SIG-M5 (cell line): ENCODE results near the gene CHI3L1.

Source experiments
- DNase-seq: peaks from one replicate; lab custom pipeline; 2025; lab: John Stamatoyannopoulos, UW

CHI3L1 gene

GRCh38 chr1:203167913-203168200 is 18.6 kb downstream of the CHI3L1 start:
- no peak for DNase-seq

- no peak for DNase-seq
Measured at GRCh38 chr1:203167026-203167912, 19.2 kb downstream of the CHI3L1 start.

DNA sequence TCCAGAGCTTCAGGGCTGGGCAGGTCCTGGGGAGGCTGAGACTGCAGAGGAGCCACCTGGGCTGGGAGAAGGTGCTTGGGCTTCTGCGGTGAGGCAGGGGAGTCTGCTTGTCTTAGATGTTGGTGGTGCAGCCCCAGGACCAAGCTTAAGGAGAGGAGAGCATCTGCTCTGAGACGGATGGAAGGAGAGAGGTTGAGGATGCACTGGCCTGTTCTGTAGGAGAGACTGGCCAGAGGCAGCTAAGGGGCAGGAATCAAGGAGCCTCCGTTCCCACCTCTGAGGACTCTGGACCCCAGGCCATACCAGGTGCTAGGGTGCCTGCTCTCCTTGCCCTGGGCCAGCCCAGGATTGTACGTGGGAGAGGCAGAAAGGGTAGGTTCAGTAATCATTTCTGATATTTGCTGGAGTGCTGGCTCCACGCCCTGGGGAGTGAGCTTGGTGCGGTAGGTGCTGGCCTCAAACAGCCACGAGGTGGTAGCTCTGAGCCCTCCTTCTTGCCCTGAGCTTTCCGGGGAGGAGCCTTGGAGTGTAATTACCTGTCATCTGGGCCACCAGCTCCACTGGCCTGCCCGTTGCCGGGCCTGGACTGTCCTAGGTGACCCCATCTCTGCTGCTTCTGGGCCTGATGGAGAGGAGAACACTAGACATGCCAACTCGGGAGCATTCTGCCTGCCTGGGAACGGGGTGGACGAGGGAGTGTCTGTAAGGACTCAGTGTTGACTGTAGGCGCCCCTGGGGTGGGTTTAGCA is 20.1 kb downstream of the CHI3L1 start:
- no peak for DNase-seq

DNA sequence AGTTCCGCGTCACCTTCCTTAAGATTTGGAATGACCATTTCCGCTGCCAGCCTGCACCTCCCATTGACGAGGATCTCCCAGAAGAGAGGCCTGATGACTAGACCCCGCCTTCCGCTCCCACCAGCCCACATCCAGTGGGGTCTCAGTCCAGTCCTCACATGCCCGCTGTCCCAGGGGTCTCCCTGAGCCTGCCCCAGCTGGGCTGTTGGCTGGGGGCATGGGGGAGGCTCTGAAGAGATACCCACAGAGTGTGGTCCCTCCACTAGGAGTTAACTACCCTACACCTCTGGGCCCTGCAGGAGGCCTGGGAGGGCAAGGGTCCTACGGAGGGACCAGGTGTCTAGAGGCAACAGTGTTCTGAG is 20.7 kb downstream of the CHI3L1 start:
- no peak for DNase-seq

DNA sequence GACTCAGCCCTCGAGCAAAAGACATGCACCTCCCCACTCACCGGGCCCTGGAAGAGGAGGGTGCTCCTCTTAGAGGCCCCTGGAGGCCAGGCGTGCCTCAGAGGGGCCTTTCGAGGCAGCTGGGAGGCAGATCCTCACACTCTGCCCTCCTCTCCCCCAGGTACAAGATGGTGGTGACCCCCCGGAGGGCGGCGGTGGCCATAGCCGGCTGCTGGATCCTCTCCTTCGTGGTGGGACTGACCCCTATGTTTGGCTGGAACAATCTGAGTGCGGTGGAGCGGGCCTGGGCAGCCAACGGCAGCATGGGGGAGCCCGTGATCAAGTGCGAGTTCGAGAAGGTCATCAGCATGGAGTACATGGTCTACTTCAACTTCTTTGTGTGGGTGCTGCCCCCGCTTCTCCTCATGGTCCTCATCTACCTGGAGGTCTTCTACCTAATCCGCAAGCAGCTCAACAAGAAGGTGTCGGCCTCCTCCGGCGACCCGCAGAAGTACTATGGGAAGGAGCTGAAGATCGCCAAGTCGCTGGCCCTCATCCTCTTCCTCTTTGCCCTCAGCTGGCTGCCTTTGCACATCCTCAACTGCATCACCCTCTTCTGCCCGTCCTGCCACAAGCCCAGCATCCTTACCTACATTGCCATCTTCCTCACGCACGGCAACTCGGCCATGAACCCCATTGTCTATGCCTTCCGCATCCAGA is 21.3 kb downstream of the CHI3L1 start:
- no peak for DNase-seq

DNA sequence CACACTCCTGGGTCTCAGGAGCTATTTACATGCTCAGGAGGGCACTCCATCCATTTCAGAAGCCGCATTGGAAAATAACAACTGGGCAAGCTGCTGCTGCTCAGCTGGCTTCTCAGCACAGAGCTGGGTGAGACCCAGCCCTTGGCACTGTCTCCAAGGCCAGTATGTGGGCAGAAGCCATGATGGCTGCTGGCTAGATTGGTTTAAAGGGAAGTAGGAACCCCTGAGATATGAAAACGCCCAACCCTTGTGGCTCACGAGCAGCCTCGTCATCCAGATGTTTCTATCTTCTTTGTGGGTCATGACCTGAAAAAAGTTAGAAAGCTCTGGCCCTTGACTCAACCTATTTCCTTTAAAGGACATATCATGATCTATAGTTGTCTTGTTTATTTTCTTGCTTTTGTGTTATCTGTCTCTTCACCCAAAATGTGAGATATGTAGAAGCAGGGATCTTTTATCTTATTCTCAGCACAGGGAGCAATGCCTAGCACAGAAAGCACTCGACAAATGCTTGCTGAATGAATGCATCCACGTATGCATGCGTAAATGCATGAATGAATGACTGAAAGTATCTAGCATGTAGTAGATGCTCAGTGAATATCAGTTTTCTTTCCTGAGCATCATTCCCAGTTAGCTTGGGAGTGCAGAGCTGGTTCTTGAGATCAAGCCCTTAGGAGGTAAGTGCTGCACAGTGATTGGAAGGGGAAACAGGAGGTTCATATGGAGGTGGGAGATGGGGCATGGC is 22.4 kb downstream of the CHI3L1 start:
- DNase-seq: no peak

DNA sequence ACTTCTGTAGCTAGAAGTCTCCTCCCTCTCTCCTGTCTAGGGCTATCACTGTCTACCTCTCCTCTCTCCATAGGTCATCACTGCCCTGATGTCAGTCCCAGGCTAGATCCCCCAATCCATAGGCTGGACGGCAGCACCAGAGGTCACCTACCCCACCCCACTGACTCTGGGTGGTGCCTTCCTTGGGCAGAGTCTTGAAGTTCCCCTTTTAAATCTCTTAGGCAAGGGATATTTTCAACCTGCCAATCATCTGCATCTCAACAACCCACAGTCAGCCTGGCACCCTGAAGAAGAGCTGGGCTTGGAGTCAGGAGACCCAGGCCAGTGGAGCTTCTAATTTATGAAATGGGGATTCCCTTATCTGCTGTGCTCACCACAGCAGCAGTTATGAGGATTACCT is 24.1 kb downstream of the CHI3L1 start:
- no peak for DNase-seq

- no peak for DNase-seq
Measured at GRCh38 chr1:203161703-203162102, 24.8 kb downstream of the CHI3L1 start.

- no peak for DNase-seq
Measured at GRCh38 chr1:203161175-203161574, 25.3 kb downstream of the CHI3L1 start.

DNA sequence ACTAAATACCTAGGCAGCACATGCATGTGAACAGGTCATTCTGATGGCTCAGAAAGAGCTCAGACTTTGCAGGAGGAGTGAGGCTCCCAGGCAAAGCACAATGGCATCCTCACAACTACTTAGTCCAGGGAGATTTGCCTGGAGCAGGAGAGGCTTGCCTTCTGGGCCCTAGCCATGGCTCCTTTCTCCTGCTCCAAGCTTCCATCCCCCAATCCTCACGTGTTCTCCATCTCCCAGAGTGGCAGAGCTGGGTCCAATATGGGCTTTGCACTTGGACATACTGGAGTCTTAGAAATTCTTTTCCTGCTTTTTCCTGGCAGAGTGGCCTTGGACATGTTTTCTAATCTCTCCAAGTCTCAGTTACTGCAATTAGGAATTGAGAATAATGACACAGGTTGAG is 26.7 kb downstream of the CHI3L1 start:
- no peak for DNase-seq

- no peak for DNase-seq
Measured at GRCh38 chr1:203158960-203159665, 27.4 kb downstream of the CHI3L1 start.

DNA sequence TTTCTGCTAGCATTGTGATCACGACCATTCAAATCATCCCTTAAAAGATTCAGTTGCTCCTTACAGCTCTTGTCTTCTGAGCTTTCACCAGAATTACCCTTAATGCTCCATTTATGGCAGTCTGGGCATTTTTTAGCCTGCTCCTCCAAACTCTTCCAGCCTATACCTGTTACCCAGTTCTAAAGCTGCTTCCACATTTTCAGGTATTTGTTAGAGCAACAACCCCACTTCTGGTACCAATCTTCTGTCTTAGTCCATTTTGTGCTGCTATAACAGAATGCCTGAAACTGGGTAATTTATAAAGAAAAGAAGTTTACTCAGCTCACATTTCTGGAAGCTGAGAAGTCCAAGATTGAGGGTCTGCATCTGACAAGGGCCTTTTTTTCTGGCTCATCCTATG is 28.1 kb downstream of the CHI3L1 start:
- no peak for DNase-seq

GRCh38 chr1:203156280-203156679 is 30.2 kb downstream of the CHI3L1 start:
- DNase-seq: no peak

- DNase-seq: no peak
Measured at GRCh38 chr1:203153989-203154821, 32.3 kb downstream of the CHI3L1 start.

DNA sequence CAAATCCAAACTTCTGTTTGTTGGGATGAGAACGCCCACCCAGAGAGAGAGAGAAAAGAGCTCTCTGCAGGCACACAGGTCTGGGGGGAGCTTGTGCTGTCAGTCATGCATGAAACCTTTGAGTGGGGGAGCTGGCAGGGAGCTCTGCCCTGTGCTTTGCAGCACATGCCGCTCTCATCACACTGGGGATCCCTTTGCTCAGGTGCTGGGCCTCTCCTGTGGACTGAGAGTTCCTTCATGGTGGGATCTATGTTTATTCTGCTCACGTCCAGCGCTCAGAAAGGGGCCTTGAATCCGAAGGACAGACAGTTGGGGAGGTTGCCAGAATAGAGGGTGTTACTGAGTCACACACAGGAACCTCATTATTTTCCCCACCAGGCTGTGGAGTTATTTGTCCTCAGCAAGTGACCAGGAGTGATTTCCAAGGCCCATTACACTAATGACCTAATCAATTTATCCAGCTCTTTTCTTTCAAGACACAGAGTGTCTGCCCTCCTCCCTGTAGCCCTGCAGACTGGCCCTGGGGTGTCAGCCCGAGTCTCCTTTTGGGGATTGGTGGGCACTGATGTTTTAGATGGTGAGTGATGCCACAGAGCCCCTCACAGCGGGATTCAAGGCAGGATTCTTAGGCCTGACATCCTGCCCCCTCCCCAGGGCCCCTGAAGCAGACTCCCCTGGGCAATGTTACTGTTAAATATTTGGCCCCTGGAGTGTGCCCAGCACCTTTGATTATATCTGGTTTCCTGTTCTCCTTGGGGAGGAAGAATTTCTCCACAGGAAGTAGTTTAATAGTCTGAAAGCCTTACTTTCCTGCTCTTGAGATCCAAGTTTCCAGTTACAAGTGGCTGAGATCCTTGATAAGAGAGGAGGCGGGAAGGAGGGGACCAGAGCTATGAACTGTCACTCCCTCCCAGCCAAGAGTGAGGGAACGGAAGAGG is 33.2 kb downstream of the CHI3L1 start:
- DNase-seq: no peak

GRCh38 chr1:203152158-203153034 is 34.1 kb downstream of the CHI3L1 start:
- no peak for DNase-seq

- DNase-seq: no peak
Measured at GRCh38 chr1:203151362-203152157, 34.9 kb downstream of the CHI3L1 start.
